ENCODE results near the gene CD6. TPM values are rescaled to one million over a fixed set of nuclear protein-coding genes. Genes with fewer than 3 reads are reported as not detected.

Gene CD6
- total and polyA plus RNA-seq, 2 donors (not counting 3 experiments of a cell fraction or from before 2014, with no cell fraction given): not detected

- H3K9ac ChIP-seq (replicated peaks; ENCODE audit: extremely low read depth, insufficient read depth, low read length): no peak overlapping the region
- no peak for DNase-seq (ENCODE audit: low read depth, low spot score)
- no TSS peak for BruUV-seq (replicated peaks)
These were observed 28.4 kb upstream of the CD6 start for GRCh38 chr11:60942970-60943565.

More at GRCh38 chr11:60942970-60943565, 28.4 kb upstream of the CD6 start:
- Histone ChIP-seq H3K79me2 (ENCODE audit: control insufficient read depth, insufficient read depth, low read length) (no peaks in the 10 kb centered on the region), H3K4me1 (ENCODE audit: control insufficient read depth, extremely low read depth, insufficient read depth, low read length) (no peaks in the 10 kb centered on the region), H3K36me3 (ENCODE audit: control insufficient read depth in 2 of 2, extremely low read depth in 1 of 2, insufficient read depth in 2 of 2, low read length in 2 of 2) (no peaks in the 10 kb centered on the region), H3K27me3 (ENCODE audit: control insufficient read depth in 2 of 2, insufficient read depth in 2 of 2, low read length in 2 of 2) (no peaks in the 10 kb centered on the region), H3K4me3 (replicated peaks in 1 of 3; ENCODE audit: insufficient read depth in 1 of 3, low read depth in 1 of 3, low read length in 3 of 3) (no peak overlapping the region), H3K4me2 (ENCODE audit: insufficient read depth, low read length) (no peak overlapping the region), H4K20me1 (replicated peaks; ENCODE audit: control insufficient read depth, extremely low read depth, insufficient read depth, low read length) (no peaks in the 10 kb centered on the region), H3K9me1 (replicated peaks; ENCODE audit: control insufficient read depth, extremely low read depth, insufficient read depth, low read length) (no peaks in the 10 kb centered on the region), H2AFZ (ENCODE audit: low read depth, low read length) (no peak overlapping the region), H3K9me3 (replicated peaks; ENCODE audit: control insufficient read depth, insufficient read depth, low read length) (no peaks in the 10 kb centered on the region), H3K27ac (ENCODE audit: insufficient read depth, low read depth, low read length) (no peak overlapping the region)
- FAIRE-seq: no peak
- TF ChIP-seq CTCF (IDR thresholded peaks at IDR 0.05; ENCODE audit: extremely low read depth in 1 of 2, insufficient read depth in 1 of 2, low read depth in 1 of 2, low read length in 2 of 2) (no peak), POLR2A (IDR thresholded peaks at IDR 0.05; ENCODE audit: low read depth, low read length) (no peak), JUN (IDR thresholded peaks at IDR 0.05; ENCODE audit: borderline replicate concordance, insufficient read depth, insufficient read length, low read depth) (no peak), POLR2AphosphoS5 (IDR thresholded peaks at IDR 0.05; ENCODE audit: insufficient read depth, low read depth, low read length) (no peak), FOS (IDR thresholded peaks at IDR 0.05; ENCODE audit: borderline replicate concordance, insufficient read depth, low read length) (no peak), MYC (IDR thresholded peaks at IDR 0.05; ENCODE audit: low read depth, low read length) (no peak), GATA2 (IDR thresholded peaks at IDR 0.05; ENCODE audit: insufficient read depth, insufficient read length, low read depth, low read length) (no peak), MAX (IDR thresholded peaks at IDR 0.05; ENCODE audit: insufficient read depth, insufficient read length) (no peak), EZH2 (IDR thresholded peaks at IDR 0.05; ENCODE audit: borderline replicate concordance, low read depth, low read length, severe bottlenecking) (no peak)
- POLR2A ChIA-PET: no interaction called here
- intact Hi-C loops (cut with micrococcal nuclease) (no loop called here), dilution Hi-C loops (cut with MboI; ENCODE audit: extremely low pct_ligation_motif_present, low sequenced_read_pairs) (no loop called here)
- CTCF ChIA-PET: interaction anchor here (0.5 to 1.6 kb wide), 3 partner anchors 12 to 1253 kb away, joined by 3 to 5 read pairs (median 5); no protein-coding TSS in a partner anchor
